Adipocyte (in vitro differentiated cells): ENCODE measurements around the gene ZNF284.

Experiments
- DNase-seq: peaks from one replicate; pipeline ENCODE4 v3.0.0-alpha.2; 2015; ENCODE audit warnings: low read depth
- H3K27me3 ChIP-seq: replicated peaks from 2 replicates; pipeline ENCODE4 v1.7.0; 2013; ENCODE audit warnings: mild to moderate bottlenecking, low read length, moderate library complexity; ENCODE audit not compliant: control insufficient read depth, insufficient read depth
- H3K36me3 ChIP-seq: 2 replicates; pipeline ENCODE4 v1.7.0; 2013; ENCODE audit warnings: low read length, mild to moderate bottlenecking, moderate library complexity; ENCODE audit not compliant: control insufficient read depth, insufficient read depth, severe bottlenecking
- H3K4me1 ChIP-seq: 2 replicates; pipeline ENCODE4 v1.7.0; 2013; ENCODE audit warnings: mild to moderate bottlenecking, low read length, moderate library complexity; ENCODE audit not compliant: control insufficient read depth, insufficient read depth
- H3K4me3 ChIP-seq: 2 replicates; pipeline ENCODE4 v1.7.0; 2013; ENCODE audit warnings: mild to moderate bottlenecking, low read length, moderate library complexity
- H3K9ac ChIP-seq: 2 replicates; pipeline ENCODE4 v1.7.0; 2013; ENCODE audit warnings: mild to moderate bottlenecking, low read length, moderate library complexity
- H3K9me3 ChIP-seq: 2 replicates; pipeline ENCODE4 v1.7.0; 2013; ENCODE audit warnings: mild to moderate bottlenecking, low read length, moderate library complexity; ENCODE audit not compliant: control insufficient read depth

Gene ZNF284

GRCh38 chr19:44071824-44072542, at the start of gene ZNF284:
Gene ZNF284, plus strand, starts transcription at chr19:44072159. Its CDS starts 4,231 bp downstream, at chr19:44076390.
- Histone ChIP-seq H3K4me3 (peak within 1 kb of the TSS; percentile 90), H3K9ac (peak within 1 kb of the TSS; percentile 82), H3K9me3 (peaks cover 20% of the 10 kb centered on the region), H3K27me3 (no peaks in the 10 kb centered on the region), H3K36me3 (peaks cover 15% of the 10 kb centered on the region), H3K4me1 (peaks cover 11% of the 10 kb centered on the region)
- DNase-seq, result peak; percentile 96

- Histone ChIP-seq H3K4me3 (peak overlapping the region; percentile 97), H3K9ac (peak overlapping the region; percentile 94), H3K27me3 (no peaks in the 10 kb centered on the region), H3K4me1 (peaks cover 9% of the 10 kb centered on the region), H3K9me3 (peaks cover 19% of the 10 kb centered on the region), H3K36me3 (peaks cover 32% of the 10 kb centered on the region)
- no peak for DNase-seq
Measured at GRCh38 chr19:44024900-44025216, 47.1 kb upstream of the ZNF284 start.

GRCh38 chr19:44025217-44025936, 46.6 kb upstream of the ZNF284 start, which contains the start of gene ZNF222:
Gene ZNF222, plus strand, starts transcription at chr19:44025379. Its CDS starts 58 bp downstream, at chr19:44025437.
- Histone ChIP-seq H3K9ac (peak within 1 kb of the TSS; percentile 94), H3K36me3 (peaks cover 37% of the 10 kb centered on the region), H3K4me3 (peak within 1 kb of the TSS; percentile 97), H3K4me1 (peaks cover 9% of the 10 kb centered on the region), H3K9me3 (peaks cover 21% of the 10 kb centered on the region), H3K27me3 (no peaks in the 10 kb centered on the region)
- peak; percentile 97 for DNase-seq

DNA sequence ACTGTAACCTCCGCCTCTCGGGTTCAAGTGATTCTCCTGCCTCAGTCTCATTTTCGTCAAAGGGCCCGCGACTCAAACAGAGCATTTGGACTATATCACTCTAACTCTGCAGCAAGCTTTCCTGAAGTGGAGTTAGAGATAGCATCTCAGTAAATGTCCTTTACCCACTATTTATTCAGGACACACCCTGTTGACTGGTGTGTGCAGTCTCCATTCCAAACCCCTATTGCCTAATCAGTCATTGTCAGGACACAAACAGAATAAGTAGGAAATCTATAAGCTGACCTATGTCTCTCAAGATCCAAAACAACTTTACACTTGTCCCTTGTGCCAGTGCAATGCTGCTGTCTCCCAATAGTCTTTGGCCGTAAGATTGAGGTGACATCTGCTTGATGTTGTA, 45.3 kb upstream of the ZNF284 start:
- DNase-seq, result no peak
- Histone ChIP-seq H3K9me3 (peaks cover 32% of the 10 kb centered on the region), H3K36me3 (peaks cover 49% of the 10 kb centered on the region), H3K4me1 (peaks cover 9% of the 10 kb centered on the region), H3K9ac (no peak overlapping the region), H3K27me3 (no peaks in the 10 kb centered on the region), H3K4me3 (no peak overlapping the region)

- H3K9ac ChIP-seq, result no peak overlapping the region
- peak overlapping the region; percentile 51 for H3K4me3 ChIP-seq
- peaks cover 59% of the 10 kb centered on the region for H3K36me3 ChIP-seq
- DNase-seq, result no peak
- H3K4me1 ChIP-seq, result no peaks in the 10 kb centered on the region
- H3K9me3 ChIP-seq, result peaks cover 69% of the 10 kb centered on the region
- no peaks in the 10 kb centered on the region for H3K27me3 ChIP-seq
Measured at GRCh38 chr19:44032001-44032610, 39.9 kb upstream of the ZNF284 start.

DNA sequence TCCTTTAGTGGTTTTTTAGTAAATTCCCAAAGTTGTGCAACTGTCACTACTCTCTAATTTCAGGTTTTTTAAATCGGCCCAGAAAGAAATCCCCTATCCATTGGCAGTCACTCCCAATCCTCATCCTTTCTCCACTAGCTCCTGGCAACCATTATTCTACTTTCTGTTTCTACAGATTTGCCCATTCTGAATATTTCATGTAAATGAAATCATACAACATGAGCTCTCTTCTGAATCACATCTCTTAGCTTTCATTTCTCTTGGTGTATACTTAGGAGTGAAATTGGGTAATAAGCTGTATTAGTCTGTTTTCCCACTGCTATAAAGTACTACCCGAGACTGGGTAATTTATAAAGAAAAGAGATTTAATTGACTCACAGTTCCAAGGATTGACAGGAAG, 29.8 kb upstream of the ZNF284 start:
- no peaks in the 10 kb centered on the region for H3K27me3 ChIP-seq
- no peak overlapping the region for H3K9ac ChIP-seq
- H3K9me3 ChIP-seq, result peaks cover 10% of the 10 kb centered on the region
- H3K36me3 ChIP-seq, result no peaks in the 10 kb centered on the region
- no peaks in the 10 kb centered on the region for H3K4me1 ChIP-seq
- no peak overlapping the region for H3K4me3 ChIP-seq
- no peak for DNase-seq

DNA sequence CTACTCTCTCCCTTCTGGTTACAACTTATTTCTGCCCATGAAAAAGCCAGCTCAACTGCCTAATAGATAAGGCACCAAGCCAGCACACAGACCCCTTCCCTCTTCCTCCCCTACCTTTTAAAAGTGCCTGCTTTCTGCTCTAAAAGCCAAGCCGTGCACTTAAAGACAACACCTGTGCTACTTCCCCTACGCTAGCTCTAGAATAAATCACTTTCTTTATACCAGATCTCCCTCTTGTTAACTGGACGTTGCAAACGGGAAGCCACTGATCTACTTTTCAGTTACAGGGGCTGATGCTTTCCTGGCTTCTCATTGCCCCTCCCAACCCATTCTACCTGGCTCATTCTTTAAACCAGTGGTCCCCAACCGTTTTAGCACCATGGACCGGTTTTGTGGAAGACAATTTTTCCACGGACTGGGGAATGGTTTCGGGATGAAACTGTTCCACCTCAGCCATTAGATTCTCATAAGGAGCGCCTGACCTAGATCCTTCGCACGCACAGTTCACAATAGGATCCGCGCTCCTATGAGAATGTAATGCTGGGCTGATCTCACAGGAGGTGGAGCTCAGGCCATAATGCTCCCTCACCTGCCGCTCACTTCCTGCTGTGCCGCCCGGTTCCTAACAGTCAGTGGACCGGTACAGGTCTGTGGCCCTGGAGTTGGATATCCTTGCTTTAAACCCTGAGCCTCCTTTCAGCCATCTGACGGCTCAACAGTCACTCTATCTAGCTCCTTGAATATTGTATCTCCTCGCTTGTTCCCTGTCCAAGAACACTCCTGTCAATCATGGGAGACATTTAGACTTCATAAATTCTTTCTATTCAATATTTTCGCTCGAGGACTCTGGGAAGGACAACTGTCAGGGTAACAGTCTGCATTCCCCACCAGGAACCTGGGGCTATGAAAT, 21.0 kb upstream of the ZNF284 start:
- H3K4me3 ChIP-seq, result peak overlapping the region; percentile 100
- H3K27me3 ChIP-seq, result peaks cover 12% of the 10 kb centered on the region
- peaks cover 9% of the 10 kb centered on the region for H3K9me3 ChIP-seq
- peaks cover 5% of the 10 kb centered on the region for H3K36me3 ChIP-seq
- peak overlapping the region; percentile 94 for H3K9ac ChIP-seq
- DNase-seq, result peak; percentile 14
- H3K4me1 ChIP-seq, result peaks cover 15% of the 10 kb centered on the region

DNA sequence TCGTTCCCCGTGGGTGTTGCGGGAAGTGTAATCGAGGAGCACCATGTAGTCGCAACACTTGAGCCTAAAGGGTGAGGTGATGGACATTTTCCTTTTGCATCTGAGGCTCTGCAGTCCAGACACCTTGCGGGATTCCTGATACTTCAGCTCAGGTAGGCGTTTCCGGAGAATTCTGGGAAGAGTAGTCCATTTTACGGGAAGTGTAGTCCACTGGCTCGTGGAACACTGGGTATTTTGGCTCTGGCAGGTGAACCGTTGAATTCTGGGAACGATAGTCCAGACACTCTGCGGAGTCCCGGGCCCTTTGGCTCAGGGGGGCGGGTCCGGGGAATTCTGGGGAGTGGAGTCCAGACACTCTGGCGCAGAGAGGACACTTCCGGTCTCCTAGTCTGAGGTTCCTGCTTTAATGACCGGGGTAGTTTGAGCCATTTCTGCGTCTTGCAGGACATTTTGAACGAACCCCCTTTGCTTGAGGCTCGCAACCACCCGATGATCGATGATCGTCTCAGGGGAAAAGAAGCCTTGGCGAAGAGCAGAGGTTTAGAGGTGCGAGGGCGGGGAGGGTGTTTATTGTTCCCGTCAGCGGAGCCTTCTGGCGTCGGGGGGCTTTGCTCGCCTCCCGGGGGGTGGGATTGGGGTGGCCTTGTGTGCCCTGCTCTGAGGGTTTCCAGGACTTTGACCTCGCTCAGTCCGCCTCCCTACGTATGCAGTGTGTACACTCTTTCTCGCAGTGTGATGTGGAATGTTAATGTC, 20.1 kb upstream of the ZNF284 start, which contains the start of gene ZNF223:
Gene ZNF223 (plus strand): TSS at position 387 of the 753 bp plus-strand sequence. CDS start 3,141 bp downstream, outside the sequence.
- peak; percentile 96 for DNase-seq
- Histone ChIP-seq H3K4me1 (peaks cover 15% of the 10 kb centered on the region), H3K9me3 (peaks cover 9% of the 10 kb centered on the region), H3K4me3 (peak within 1 kb of the TSS; percentile 100), H3K36me3 (peaks cover 6% of the 10 kb centered on the region), H3K9ac (peak within 1 kb of the TSS; percentile 94), H3K27me3 (peaks cover 12% of the 10 kb centered on the region)

DNA sequence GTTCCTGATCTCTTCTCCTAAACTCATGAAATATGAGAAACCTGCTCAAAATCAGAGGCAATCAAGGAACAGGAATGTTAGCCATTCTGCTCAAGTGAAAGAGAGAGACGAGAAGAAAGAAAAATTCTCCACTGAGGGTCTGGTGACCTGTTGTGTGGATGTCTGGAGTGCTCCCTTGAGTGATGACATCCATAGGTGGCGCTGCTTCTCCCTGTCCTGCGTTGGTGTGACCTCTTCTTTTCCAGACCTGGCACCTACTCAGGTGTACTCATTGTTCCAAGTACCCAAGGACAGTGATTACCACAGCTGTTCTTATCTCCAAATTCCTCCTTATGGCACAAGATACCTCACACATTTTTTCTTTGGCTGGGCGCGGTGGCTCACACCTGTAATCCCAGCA, 16.1 kb upstream of the ZNF284 start:
- H3K9ac ChIP-seq, result no peak overlapping the region
- DNase-seq, result no peak
- peaks cover 5% of the 10 kb centered on the region for H3K9me3 ChIP-seq
- H3K4me1 ChIP-seq, result peaks cover 15% of the 10 kb centered on the region
- no peak overlapping the region for H3K4me3 ChIP-seq
- peaks cover 36% of the 10 kb centered on the region for H3K36me3 ChIP-seq
- no peaks in the 10 kb centered on the region for H3K27me3 ChIP-seq

DNA sequence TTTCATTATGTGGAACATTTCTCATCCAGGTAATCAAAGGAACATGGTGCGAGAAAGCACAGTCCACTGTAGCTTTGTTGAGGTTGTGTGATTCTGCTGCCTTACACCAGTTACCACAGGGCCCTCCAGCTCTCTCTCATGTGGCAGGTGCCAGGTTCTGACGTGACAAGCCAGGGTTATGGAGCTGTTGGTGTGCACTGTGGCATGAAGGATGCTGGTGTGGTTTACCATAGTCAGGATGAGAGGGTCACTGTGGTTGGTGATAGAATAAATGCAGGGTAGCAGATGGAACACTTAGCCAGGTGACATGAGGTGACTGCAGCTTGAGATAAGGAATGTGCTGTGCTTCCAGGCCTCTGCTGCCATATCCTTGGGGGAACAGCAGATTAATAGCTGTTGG, 12.7 kb upstream of the ZNF284 start:
- no peak for DNase-seq
- H3K9me3 ChIP-seq, result peaks cover 5% of the 10 kb centered on the region
- no peak overlapping the region for H3K9ac ChIP-seq
- no peaks in the 10 kb centered on the region for H3K27me3 ChIP-seq
- H3K36me3 ChIP-seq, result peaks cover 69% of the 10 kb centered on the region
- no peak overlapping the region for H3K4me3 ChIP-seq
- H3K4me1 ChIP-seq, result no peaks in the 10 kb centered on the region
